ENCODE results near the gene COL9A3.

GRCh38 chr20:62769346-62770071 is 47.3 kb upstream of the COL9A3 start:
- no peak for TF ChIP-seq CREB1 (IDR thresholded peaks at IDR 0.05; ENCODE audit: low read depth)
- TF ChIP-seq CEBPB (IDR thresholded peaks at IDR 0.05), result no peak
- no peak for TF ChIP-seq EP300 (IDR thresholded peaks at IDR 0.05; ENCODE audit: borderline replicate concordance)
- no peak for TF ChIP-seq TEAD4 (IDR thresholded peaks at IDR 0.05)
